Body of pancreas (tissue), 4 donors: Measurements from ENCODE around the gene PAX6.

Experiments
- POLR2A ChIP-seq, 3 donors: fragments of 450-650 bp; IDR thresholded peaks; one replicate each; pipeline ENCODE4 v1.6.1; 2016; ENCODE audit warnings: antibody characterized with exemption in 3 of 3, mild to moderate bottlenecking in 2 of 3
- TF ChIP-seq, protein P1 (sequence below), 7 experiments: fragments of 450-650 bp in 4 of 7; fragments of 200-600 bp in 3 of 7; sonication (generic) in 3 of 7; IDR thresholded peaks; one replicate each; pipeline ENCODE4 v1.5.1; 2016 to 2019; ENCODE audit warnings: antibody characterized with exemption in 7 of 7

DNA sequence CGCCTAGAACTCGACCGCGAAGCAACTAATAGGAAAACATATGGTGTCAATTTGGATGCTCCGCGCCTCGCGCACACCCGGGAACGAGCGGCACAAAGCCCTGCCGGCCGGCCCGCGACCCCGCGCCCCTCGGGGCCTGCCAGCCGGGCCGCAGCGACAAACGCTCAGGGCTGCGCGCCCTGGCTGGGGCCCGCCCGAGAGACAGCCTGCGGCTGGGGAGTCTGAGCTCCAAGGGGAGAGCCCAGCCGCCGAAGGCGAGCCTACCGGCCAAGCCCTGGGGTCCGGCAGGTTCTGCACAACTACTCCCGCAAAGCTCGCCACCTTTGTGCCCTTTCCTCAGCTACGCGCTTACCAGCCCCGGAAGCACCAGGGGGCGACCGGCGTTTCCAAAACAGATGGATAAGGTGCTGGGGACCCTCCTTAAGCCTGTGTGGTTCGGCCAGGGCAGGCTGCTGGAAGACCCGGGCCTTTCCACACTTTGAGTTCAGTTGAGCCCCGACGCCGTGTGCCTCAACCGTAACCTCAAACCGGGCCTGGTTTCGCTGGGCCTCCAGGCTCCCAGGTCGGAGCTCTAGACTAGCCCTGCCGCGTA lies 6.0 kb downstream of the PAX6 start:
- TF ChIP-seq, protein P1, sequence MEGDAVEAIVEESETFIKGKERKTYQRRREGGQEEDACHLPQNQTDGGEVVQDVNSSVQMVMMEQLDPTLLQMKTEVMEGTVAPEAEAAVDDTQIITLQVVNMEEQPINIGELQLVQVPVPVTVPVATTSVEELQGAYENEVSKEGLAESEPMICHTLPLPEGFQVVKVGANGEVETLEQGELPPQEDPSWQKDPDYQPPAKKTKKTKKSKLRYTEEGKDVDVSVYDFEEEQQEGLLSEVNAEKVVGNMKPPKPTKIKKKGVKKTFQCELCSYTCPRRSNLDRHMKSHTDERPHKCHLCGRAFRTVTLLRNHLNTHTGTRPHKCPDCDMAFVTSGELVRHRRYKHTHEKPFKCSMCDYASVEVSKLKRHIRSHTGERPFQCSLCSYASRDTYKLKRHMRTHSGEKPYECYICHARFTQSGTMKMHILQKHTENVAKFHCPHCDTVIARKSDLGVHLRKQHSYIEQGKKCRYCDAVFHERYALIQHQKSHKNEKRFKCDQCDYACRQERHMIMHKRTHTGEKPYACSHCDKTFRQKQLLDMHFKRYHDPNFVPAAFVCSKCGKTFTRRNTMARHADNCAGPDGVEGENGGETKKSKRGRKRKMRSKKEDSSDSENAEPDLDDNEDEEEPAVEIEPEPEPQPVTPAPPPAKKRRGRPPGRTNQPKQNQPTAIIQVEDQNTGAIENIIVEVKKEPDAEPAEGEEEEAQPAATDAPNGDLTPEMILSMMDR (IDR thresholded peaks at IDR 0.05) = no peak
- TF ChIP-seq POLR2A (IDR thresholded peaks at IDR 0.05) = no peak
